ENCODE data around the gene COPG2. TPM values are rescaled to one million over a fixed set of nuclear protein-coding genes. Genes with fewer than 3 reads are reported as not detected.

Gene COPG2
- polyA plus RNA-seq, 1 of the 3 experiments (the other 2 are of a cell fraction): 44.3 TPM

GRCh38 chr7:130708001-130708400 lies 39.5 kb upstream of the COPG2 start (continued):
- TF ChIP-seq, protein P1, sequence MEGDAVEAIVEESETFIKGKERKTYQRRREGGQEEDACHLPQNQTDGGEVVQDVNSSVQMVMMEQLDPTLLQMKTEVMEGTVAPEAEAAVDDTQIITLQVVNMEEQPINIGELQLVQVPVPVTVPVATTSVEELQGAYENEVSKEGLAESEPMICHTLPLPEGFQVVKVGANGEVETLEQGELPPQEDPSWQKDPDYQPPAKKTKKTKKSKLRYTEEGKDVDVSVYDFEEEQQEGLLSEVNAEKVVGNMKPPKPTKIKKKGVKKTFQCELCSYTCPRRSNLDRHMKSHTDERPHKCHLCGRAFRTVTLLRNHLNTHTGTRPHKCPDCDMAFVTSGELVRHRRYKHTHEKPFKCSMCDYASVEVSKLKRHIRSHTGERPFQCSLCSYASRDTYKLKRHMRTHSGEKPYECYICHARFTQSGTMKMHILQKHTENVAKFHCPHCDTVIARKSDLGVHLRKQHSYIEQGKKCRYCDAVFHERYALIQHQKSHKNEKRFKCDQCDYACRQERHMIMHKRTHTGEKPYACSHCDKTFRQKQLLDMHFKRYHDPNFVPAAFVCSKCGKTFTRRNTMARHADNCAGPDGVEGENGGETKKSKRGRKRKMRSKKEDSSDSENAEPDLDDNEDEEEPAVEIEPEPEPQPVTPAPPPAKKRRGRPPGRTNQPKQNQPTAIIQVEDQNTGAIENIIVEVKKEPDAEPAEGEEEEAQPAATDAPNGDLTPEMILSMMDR (IDR thresholded peaks at IDR 0.05): no peak
- no peak for TF ChIP-seq CHD2 (IDR thresholded peaks at IDR 0.05; ENCODE audit: low read length, partially characterized antibody)
- no peak for TF ChIP-seq MXI1 (IDR thresholded peaks at IDR 0.05; ENCODE audit: low read depth, low read length)
- TF ChIP-seq TCF12 (IDR thresholded peaks at IDR 0.05): no peak

GRCh38 chr7:130703851-130704250 lies 35.3 kb upstream of the COPG2 start:
- ChIA-PET CTCF (no interaction called here), POLR2A (no interaction called here)
- no peak overlapping the region for H2AFZ ChIP-seq (ENCODE audit: low read depth)
- no peaks in the 10 kb centered on the region for H3K79me2 ChIP-seq (ENCODE audit: insufficient read depth)
- H3K27ac ChIP-seq (ENCODE audit: low read depth in 2 of 2, low read length in 1 of 2): no peak overlapping the region
- H4K20me1 ChIP-seq (ENCODE audit: insufficient read depth): no peaks in the 10 kb centered on the region
- H3K9me3 ChIP-seq: 0 out of 2 replicates have a peak, but pooled peaks cover 3% of the 10 kb centered on the region
- H3F3A ChIP-seq (replicated peaks; ENCODE audit: insufficient read depth): no peaks in the 10 kb centered on the region
- H3K9ac ChIP-seq: no peak overlapping the region
- H3K36me3 ChIP-seq (replicated peaks in 1 of 2; ENCODE audit: control insufficient read depth in 1 of 2, insufficient read depth in 2 of 2, low read length in 1 of 2): no peaks in the 10 kb centered on the region
- 17% methylated on average over 1 of the region's 1 CpG for WGBS (ENCODE audit: low lambda C conversion rate)
- H3K4me3 ChIP-seq (ENCODE audit: low read depth in 2 of 2, low read length in 1 of 2): no peak overlapping the region
- DNase-seq: no peak
- 0 out of 2 replicates have a peak, but pooled peaks cover 4% of the 10 kb centered on the region for H3K9me2 ChIP-seq
- TF ChIP-seq MAX (IDR thresholded peaks at IDR 0.05; ENCODE audit: low read depth) (no peak), TEAD4 (IDR thresholded peaks at IDR 0.05; ENCODE audit: borderline replicate concordance, insufficient read depth) (no peak), TCF12 (IDR thresholded peaks at IDR 0.05) (no peak)
- H3K4me2 ChIP-seq: no peak overlapping the region
- H3K27me3 ChIP-seq (ENCODE audit: insufficient read depth): peaks cover 19% of the 10 kb centered on the region; the same call in 1 of the 2 replicates
- no peaks in the 10 kb centered on the region for H3K4me1 ChIP-seq (ENCODE audit: control insufficient read depth in 1 of 2, insufficient read depth in 2 of 2, low read depth in 1 of 2, low read length in 1 of 2)

DNA sequence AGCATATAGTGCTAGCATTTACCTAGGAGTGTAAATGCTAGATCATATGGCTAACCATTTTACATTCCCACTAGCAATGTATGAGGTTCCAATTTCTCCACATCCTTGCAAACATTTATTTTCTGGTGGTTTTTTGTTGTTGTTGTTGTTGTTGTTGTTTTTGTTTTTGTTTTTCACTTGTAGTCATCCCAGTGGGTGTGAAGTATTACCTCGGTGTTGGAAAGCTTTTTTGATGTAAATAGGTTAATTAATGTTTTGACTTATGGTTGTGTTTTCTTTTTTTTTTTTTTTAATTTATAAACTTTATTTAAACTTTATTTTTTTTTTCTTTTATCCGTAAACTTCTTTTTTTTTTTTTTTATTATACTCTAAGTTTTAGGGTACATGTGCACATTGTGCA lies 33.1 kb upstream of the COPG2 start:
- Histone ChIP-seq H3K36me3 (replicated peaks in 1 of 2; ENCODE audit: control insufficient read depth in 1 of 2, insufficient read depth in 2 of 2, low read length in 1 of 2) (no peaks in the 10 kb centered on the region), H3K4me1 (ENCODE audit: control insufficient read depth in 1 of 2, insufficient read depth in 2 of 2, low read depth in 1 of 2, low read length in 1 of 2) (no peaks in the 10 kb centered on the region), H3K27ac (ENCODE audit: low read depth in 2 of 2, low read length in 1 of 2) (no peak overlapping the region), H3K9me3 (0 out of 2 replicates have a peak, but pooled peaks cover 3% of the 10 kb centered on the region), H3K9ac (no peak overlapping the region), H4K20me1 (ENCODE audit: insufficient read depth) (no peaks in the 10 kb centered on the region), H3K27me3 (ENCODE audit: insufficient read depth) (peaks cover 17% of the 10 kb centered on the region; the same call in 1 of the 2 replicates), H3F3A (replicated peaks; ENCODE audit: insufficient read depth) (no peaks in the 10 kb centered on the region), H3K9me2 (0 out of 2 replicates have a peak, but pooled peaks cover 4% of the 10 kb centered on the region), H3K4me3 (ENCODE audit: low read depth in 2 of 2, low read length in 1 of 2) (no peak overlapping the region), H3K79me2 (ENCODE audit: insufficient read depth) (no peaks in the 10 kb centered on the region), H2AFZ (ENCODE audit: low read depth) (no peak overlapping the region), H3K4me2 (no peak overlapping the region)
- DNase-seq: no peak
- ChIA-PET POLR2A (no interaction called here), CTCF (interaction anchor here (1.9 kb wide), 1 partner anchor 56 kb away, joined by 6 read pairs; no protein-coding TSS in a partner anchor)
- TF ChIP-seq, protein P2, sequence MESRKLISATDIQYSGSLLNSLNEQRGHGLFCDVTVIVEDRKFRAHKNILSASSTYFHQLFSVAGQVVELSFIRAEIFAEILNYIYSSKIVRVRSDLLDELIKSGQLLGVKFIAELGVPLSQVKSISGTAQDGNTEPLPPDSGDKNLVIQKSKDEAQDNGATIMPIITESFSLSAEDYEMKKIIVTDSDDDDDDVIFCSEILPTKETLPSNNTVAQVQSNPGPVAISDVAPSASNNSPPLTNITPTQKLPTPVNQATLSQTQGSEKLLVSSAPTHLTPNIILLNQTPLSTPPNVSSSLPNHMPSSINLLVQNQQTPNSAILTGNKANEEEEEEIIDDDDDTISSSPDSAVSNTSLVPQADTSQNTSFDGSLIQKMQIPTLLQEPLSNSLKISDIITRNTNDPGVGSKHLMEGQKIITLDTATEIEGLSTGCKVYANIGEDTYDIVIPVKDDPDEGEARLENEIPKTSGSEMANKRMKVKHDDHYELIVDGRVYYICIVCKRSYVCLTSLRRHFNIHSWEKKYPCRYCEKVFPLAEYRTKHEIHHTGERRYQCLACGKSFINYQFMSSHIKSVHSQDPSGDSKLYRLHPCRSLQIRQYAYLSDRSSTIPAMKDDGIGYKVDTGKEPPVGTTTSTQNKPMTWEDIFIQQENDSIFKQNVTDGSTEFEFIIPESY (IDR thresholded peaks at IDR 0.05; ENCODE audit: borderline replicate concordance, low read depth): no peak
- TF ChIP-seq, protein P1 (IDR thresholded peaks at IDR 0.05): no peak
- 80% methylated on average over 2 of the region's 2 CpGs for WGBS (ENCODE audit: low lambda C conversion rate)

Measured in SK-N-SH (cell line).